A549 (cell line): ENCODE measurements around the gene DHX57.

Source experiments
- CHD2 ChIP-seq: fragments of 150-350 bp; IDR thresholded peaks from 2 replicates; pipeline ENCODE4 v1.6.1; 2014; ENCODE audit warnings: low read length; ENCODE audit not compliant: partially characterized antibody
- EP300 ChIP-seq, 2 experiments: fragments of >200 bp; sonication (Bioruptor Twin); formaldehyde crosslinking; IDR thresholded peaks; 2 replicates in 1 of 2; 3 replicates in 1 of 2; pipeline ENCODE4 v1.6.1; 2016 to 2017
- MYC ChIP-seq: IDR thresholded peaks from 2 replicates; pipeline ENCODE4 v1.6.1; 2012; ENCODE audit warnings: mild to moderate bottlenecking, inconsistent platforms, low read length, improper control_type of control experiment, borderline replicate concordance
- NR3C1 ChIP-seq: fragments of >200 bp; sonication (Bioruptor Twin); formaldehyde crosslinking; IDR thresholded peaks from 3 replicates; pipeline ENCODE4 v1.6.1; 2017
- PHF8 ChIP-seq: fragments of 200-600 bp; sonication (generic); IDR thresholded peaks from 2 replicates; pipeline ENCODE4 v1.6.1; 2016; ENCODE audit warnings: low read depth, mild to moderate bottlenecking, antibody characterized with exemption, moderate library complexity, borderline replicate concordance
- POLR2A ChIP-seq: IDR thresholded peaks from 2 replicates; pipeline ENCODE4 v1.6.1; 2012; ENCODE audit warnings: mild to moderate bottlenecking, low read length
- POLR2AphosphoS2 ChIP-seq: conservative IDR thresholded peaks from 2 replicates; pipeline ENCODE4 v1.6.1; 2012; ENCODE audit warnings: low read length, improper control_type of control experiment, inconsistent platforms
- SMC3 ChIP-seq: fragments of >200 bp; sonication (Bioruptor Twin); formaldehyde crosslinking; IDR thresholded peaks from 3 replicates; pipeline ENCODE4 v1.6.1; 2018; ENCODE audit warnings: inconsistent platforms
- TF ChIP-seq, protein P1 (sequence below): fragments of >200 bp; sonication (Bioruptor Twin); formaldehyde crosslinking; IDR thresholded peaks from 3 replicates; pipeline ENCODE4 v1.5.1; 2016
- TF ChIP-seq, protein P2 (sequence below): fragments of 450-650 bp; IDR thresholded peaks from 2 replicates; pipeline ENCODE4 v1.6.1; 2014; ENCODE audit warnings: antibody characterized with exemption

DNA sequence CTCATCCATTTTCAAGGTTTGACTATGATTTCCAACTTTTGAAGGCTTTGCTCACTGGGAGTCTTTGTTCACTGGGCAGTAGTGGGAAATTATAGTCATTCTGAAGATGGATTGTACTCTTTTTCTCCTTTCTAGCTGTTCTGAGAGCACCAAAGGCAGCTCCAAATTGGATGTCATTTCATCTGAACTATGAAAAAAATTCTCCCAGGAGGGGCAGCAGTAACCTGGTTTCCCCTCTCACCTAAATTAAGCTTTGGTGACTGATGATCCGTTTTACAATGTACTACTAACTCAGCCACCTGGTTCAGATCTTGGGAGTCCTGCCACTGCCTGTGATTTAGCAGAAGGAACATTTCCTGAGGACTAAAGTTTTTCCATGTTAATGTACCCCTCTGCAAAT is 31.5 kb upstream of the DHX57 start:
- TF ChIP-seq, protein P1, sequence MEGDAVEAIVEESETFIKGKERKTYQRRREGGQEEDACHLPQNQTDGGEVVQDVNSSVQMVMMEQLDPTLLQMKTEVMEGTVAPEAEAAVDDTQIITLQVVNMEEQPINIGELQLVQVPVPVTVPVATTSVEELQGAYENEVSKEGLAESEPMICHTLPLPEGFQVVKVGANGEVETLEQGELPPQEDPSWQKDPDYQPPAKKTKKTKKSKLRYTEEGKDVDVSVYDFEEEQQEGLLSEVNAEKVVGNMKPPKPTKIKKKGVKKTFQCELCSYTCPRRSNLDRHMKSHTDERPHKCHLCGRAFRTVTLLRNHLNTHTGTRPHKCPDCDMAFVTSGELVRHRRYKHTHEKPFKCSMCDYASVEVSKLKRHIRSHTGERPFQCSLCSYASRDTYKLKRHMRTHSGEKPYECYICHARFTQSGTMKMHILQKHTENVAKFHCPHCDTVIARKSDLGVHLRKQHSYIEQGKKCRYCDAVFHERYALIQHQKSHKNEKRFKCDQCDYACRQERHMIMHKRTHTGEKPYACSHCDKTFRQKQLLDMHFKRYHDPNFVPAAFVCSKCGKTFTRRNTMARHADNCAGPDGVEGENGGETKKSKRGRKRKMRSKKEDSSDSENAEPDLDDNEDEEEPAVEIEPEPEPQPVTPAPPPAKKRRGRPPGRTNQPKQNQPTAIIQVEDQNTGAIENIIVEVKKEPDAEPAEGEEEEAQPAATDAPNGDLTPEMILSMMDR, result no peak
- no peak for TF ChIP-seq POLR2A
- no peak for TF ChIP-seq CHD2
- TF ChIP-seq NR3C1, result no peak
- TF ChIP-seq SMC3, result no peak
- TF ChIP-seq PHF8, result no peak
- TF ChIP-seq, protein P2, sequence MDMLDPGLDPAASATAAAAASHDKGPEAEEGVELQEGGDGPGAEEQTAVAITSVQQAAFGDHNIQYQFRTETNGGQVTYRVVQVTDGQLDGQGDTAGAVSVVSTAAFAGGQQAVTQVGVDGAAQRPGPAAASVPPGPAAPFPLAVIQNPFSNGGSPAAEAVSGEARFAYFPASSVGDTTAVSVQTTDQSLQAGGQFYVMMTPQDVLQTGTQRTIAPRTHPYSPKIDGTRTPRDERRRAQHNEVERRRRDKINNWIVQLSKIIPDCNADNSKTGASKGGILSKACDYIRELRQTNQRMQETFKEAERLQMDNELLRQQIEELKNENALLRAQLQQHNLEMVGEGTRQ, result no peak
- TF ChIP-seq MYC, result no peak
- no peak for TF ChIP-seq POLR2AphosphoS2
- no peak for TF ChIP-seq EP300 (IDR thresholded peaks at IDR 0.05)
